Pons (tissue), 1 donor: Measurements from ENCODE around the gene SGSH.

ENCODE experiments used
- DNase-seq: peaks from one replicate; pipeline ENCODE4 v3.0.0-alpha.2; 2016; ENCODE audit warnings: low spot score

SGSH gene

GRCh38 chr17:80183581-80184422, 36.3 kb downstream of the SGSH start:
- DNase-seq = no peak

DNA sequence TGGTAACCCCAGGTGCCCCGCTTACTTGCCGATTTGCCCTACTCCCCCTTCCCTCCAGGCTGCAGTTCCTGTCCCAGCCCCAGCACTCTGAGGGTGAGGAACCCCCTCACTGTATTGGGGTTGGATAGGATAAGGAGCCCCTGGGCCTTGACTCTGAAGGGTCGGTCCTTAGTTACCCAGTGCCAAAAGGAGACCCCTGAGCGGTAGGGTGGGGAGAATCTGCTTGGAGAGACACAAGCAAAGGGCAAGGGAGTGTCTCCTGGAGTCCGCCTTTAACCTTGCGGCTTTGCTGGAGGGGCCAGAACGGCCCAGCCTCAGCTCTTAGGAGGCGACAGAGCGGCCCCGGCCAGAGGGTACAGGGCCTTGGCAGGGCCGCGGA, 37.3 kb downstream of the SGSH start:
- no peak for DNase-seq

DNA sequence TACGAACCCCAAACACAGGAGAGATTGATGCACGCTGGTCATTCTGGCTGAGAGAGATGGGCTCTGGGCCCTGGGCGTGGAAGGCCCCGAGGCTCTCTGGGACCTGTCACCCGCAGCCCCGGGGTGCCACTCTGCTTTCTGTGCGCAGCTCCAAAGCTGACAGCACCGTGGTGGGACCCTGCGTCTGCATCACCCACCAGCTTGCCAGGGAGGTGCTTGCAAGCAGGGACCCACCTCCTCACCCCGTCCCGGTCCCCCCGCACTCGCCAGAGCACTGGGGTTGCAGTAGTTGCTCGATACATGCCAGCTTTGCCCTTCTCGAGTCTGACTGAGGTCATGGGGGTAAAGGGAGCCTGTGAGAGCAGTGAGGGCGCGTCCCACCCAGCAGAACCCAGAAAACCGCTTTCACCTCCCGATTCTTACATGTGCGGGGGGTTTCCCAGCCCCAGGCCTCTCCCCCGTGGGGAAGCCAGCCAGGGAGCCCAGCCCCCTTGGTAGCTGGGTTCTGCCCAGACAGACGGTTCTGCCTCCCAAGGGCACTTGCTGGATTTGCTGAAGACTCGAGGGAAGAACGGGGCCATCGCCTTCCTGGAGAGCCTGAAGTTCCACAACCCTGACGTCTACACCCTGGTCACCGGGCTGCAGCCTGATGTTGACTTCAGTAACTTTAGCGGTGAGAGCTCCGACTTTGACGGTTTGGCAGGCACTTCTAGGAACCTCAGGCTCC, 37.9 kb downstream of the SGSH start:
- DNase-seq = no peak

- DNase-seq = no peak
Measured at GRCh38 chr17:80181431-80181830, 38.7 kb downstream of the SGSH start.

DNA sequence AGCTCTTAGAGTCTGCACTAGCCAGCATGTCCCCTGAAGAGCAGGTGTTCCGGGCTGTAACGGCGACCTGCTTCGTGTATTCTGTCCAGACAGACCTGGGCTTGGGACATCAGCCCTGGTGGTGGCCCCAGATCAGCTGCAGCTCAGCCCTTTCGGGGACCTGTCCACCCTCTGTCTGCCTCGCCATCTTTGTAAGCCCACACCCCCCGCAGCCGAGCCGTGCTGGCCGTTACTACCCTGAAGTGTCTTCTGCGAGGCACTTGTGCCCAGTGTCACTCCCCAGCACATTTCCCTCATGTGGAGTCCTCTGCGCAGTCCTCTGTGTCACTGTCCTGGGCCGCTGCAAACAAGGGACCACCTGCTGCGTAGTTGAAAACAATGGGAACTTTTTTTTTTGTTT, 39.9 kb downstream of the SGSH start:
- no peak for DNase-seq

DNA sequence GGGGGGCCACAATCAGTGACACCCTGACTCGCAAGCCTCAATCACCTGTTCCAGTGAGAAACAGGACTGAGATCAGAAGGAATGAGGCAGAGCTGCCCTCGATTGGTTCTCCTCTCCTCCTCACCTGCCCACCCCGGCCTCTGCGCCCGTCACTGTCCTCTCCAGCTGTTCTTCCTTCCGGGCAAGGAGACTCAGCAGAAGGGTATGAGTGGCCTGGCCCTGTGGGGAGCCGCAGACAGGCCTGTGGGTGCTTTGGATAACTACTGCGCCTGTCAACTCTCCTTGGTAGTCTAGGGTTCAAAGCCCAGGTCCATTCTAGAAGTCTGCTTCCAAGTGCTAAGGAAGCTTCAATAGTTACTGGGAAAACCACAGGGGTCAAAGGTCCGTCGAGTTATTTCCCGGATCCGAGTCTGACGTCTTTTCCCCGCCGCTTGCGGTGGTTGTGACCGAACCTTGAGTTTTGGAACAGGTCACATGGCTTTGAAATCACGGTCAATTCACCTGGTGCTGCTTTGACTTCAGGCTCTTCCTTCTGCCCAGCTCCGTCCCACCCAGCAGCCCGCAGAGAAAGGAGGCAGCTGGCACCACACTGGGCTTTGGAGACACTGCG, 42.0 kb downstream of the SGSH start:
- DNase-seq = no peak

DNA sequence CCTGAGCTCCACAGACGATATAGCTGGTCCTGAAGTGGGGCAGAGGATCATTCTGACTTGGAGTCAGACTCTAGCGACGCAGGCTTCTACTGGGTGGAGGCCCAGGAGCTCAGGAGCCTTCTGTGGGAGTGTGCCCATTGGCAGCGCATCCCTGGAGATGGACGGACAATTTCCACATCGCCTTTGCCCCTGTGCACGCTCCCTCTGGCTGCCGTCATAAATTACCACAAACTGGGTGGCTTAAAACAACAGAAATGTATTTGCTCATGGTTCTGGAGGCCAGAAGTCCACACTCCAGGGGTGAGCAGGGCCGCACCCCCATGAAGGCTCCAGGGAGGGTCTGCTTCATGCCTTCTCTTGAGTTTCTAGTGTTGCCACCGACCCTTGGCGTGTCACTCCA, 43.4 kb downstream of the SGSH start:
- DNase-seq = no peak

GRCh38 chr17:80173916-80174315, 46.2 kb downstream of the SGSH start:
- no peak for DNase-seq

- no peak for DNase-seq
Measured at GRCh38 chr17:80173126-80173525, 47.0 kb downstream of the SGSH start.

- DNase-seq = no peak
Measured at GRCh38 chr17:80171681-80172080, 48.5 kb downstream of the SGSH start.

DNA sequence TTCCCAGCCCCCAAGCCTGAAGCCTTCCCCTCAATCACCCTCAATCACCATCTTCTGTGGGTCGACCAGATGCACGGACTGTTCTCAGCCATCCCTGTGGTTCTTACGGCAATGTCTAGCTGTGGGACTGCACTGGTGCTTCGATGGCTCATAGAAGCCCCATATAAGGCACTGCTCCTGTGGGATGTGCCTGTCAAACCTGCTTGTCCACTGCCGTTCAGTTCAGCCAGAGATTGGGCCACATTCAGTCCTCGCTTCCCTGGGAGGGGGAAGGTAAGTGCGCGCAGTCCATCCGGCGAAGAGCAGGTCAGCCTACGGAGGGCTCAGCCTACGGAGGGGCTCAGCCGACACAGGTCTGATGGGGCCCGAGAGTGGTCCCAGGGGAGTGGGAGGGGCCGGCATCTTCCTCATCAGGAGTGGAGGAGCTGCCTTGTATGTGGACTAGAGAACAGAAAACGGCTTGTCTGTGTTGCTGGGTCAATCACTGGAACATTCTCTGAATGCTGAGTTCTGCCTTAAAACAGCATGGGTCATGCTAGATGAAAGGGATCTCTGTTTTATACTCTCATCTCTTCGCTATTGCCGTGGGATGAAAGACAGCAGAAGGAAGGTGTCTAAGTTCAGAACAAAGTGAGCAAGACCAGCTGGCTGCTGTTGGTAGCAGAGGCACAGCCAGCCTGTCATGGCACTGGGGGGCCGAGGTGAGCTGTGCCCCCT, 50.2 kb downstream of the SGSH start, which contains the start of gene CARD14:
CARD14 (plus strand) TSS at position 247 of the 717 bp plus-strand sequence. CDS start 11,409 bp downstream, outside the sequence.
- peak; percentile 35 for DNase-seq

DNA sequence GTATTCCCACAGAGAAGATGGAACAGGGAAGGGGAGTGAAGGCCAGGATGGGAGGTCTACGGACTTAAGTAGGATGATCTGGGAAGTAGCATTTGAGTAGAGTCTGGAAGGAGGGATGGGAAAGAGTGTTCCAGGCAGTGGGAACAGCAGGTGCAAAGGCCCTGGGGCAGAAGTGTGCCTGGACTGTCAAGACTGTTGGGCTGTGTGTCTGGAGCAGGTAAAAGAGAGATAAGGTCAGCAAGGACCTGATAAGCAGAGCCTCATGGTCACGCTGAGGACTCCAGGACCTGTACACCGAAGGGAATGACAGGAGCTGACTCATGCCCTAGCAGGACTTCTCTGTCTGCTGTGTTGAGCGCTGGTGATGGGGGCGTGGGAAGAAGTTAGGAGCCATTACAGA, 51.0 kb downstream of the SGSH start:
- DNase-seq = no peak

DNA sequence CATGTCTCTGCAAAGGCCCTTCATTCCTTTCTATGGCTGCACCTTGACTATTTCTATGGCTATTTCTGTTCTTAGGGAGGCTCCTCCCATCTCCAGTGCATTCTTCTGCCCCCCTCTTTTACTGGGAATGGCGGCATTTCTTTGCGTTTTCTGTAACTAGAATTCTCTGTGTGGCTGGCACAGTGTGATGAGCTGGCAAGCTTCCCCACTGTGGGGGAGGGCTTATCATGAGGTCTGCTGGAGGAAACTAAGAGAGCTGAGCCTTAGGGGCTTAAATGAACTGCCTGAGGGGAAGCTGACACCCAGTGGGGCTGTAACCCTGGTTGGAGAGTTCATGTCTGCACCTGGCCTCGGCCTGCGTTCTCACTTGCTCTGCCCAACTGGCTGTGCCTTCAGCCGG, 51.8 kb downstream of the SGSH start:
- no peak for DNase-seq

DNA sequence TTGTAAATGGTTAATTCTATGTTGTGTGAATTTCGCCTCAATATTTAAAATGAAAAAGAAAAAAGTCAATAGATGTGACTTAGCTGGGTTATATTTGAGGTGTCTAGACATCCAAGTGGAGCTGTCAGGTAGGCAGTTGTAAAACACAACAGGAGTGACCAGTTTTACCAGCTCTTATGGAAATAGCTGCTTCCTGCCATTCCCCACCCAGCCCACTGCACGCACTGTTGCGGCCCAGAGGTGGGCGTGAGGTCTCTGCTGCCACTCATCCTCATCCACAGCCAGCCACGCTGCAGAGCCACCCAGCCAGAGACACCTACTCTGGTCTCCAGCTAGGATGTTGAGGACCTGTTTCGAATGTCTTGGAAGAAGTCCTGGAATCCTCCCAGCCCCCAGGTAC, 53.7 kb downstream of the SGSH start:
- DNase-seq = no peak

GRCh38 chr17:80164185-80164584, 55.9 kb downstream of the SGSH start:
- DNase-seq = peak; percentile 55

- no peak for DNase-seq
Measured at GRCh38 chr17:80163336-80163735, 56.8 kb downstream of the SGSH start.

- DNase-seq = no peak
Measured at GRCh38 chr17:80160536-80160935, 59.6 kb downstream of the SGSH start.
